Activated CD4-positive, alpha-beta T cell treated with anti-CD3 and anti-CD28 coated beads, Interleukin-2, amount 50 U/mL, for 4 hours (primary cell): ENCODE measurements around the gene ALCAM.

Experiments used
- DNase-seq, 2 experiments: peaks; one replicate each; pipeline ENCODE4 v3.0.0-alpha.2; 2020

Gene ALCAM

GRCh38 chr3:105366326-105367062, at the start of gene ALCAM:
Gene ALCAM (plus strand): TSS chr3:105366909.
- peak; percentile 69 to 73 for DNase-seq

GRCh38 chr3:105317841-105318240, 48.9 kb upstream of the ALCAM start:
- no peak for DNase-seq

- no peak for DNase-seq
Measured at GRCh38 chr3:105322570-105323273, 44.0 kb upstream of the ALCAM start.

GRCh38 chr3:105323274-105323599, 43.5 kb upstream of the ALCAM start:
- DNase-seq = no peak

GRCh38 chr3:105324951-105325350, 41.8 kb upstream of the ALCAM start:
- no peak for DNase-seq

- DNase-seq = no peak
Measured at GRCh38 chr3:105327662-105328337, 38.9 kb upstream of the ALCAM start.

- DNase-seq = no peak
Measured at GRCh38 chr3:105328338-105328730, 38.4 kb upstream of the ALCAM start.

- no peak for DNase-seq
Measured at GRCh38 chr3:105332961-105333360, 33.7 kb upstream of the ALCAM start.

- no peak for DNase-seq
Measured at GRCh38 chr3:105334138-105334882, 32.4 kb upstream of the ALCAM start.

GRCh38 chr3:105339946-105340345, 26.8 kb upstream of the ALCAM start:
- DNase-seq = no peak

GRCh38 chr3:105343991-105344390, 22.7 kb upstream of the ALCAM start:
- no peak for DNase-seq

GRCh38 chr3:105345156-105345555, 21.6 kb upstream of the ALCAM start:
- no peak for DNase-seq

- no peak for DNase-seq
Measured at GRCh38 chr3:105347625-105348302, 18.9 kb upstream of the ALCAM start.

- DNase-seq = no peak
Measured at GRCh38 chr3:105348307-105348706, 18.4 kb upstream of the ALCAM start.

GRCh38 chr3:105349684-105350387, 16.9 kb upstream of the ALCAM start:
- DNase-seq = no peak

- DNase-seq = no peak
Measured at GRCh38 chr3:105351821-105352220, 14.9 kb upstream of the ALCAM start.

- no peak for DNase-seq
Measured at GRCh38 chr3:105352976-105353375, 13.7 kb upstream of the ALCAM start.

- DNase-seq = no peak
Measured at GRCh38 chr3:105353485-105354161, 13.1 kb upstream of the ALCAM start.

GRCh38 chr3:105354429-105354828, 12.3 kb upstream of the ALCAM start:
- DNase-seq = no peak

- DNase-seq = no peak
Measured at GRCh38 chr3:105355408-105356061, 11.2 kb upstream of the ALCAM start.

GRCh38 chr3:105356396-105356795, 10.3 kb upstream of the ALCAM start:
- no peak for DNase-seq
